Neuronal stem cell (in vitro differentiated cells): Measurements from ENCODE around the gene UNC13A.

Experiments
- DNase-seq: peaks from one replicate; pipeline ENCODE4 v3.0.0-alpha.2; 2013; ENCODE audit warnings: low spot score
- H2AFZ ChIP-seq: one replicate; pipeline ENCODE4 v1.6.1; 2013; ENCODE audit warnings: mild to moderate bottlenecking, low read length, inconsistent platforms
- H2AK5ac ChIP-seq: 2 replicates; pipeline ENCODE4 v1.6.1; 2013; ENCODE audit warnings: low read depth, mild to moderate bottlenecking, inconsistent platforms, low read length, moderate library complexity, mixed read lengths
- H2BK120ac ChIP-seq: 2 replicates; pipeline ENCODE4 v1.6.1; 2013; ENCODE audit warnings: low read depth, mild to moderate bottlenecking, inconsistent platforms, low read length, moderate library complexity, mixed read lengths
- H2BK12ac ChIP-seq: one replicate; pipeline ENCODE4 v1.6.1; 2013; ENCODE audit warnings: low read length, inconsistent platforms
- H2BK15ac ChIP-seq: 2 replicates; pipeline ENCODE4 v1.6.1; 2013; ENCODE audit warnings: mild to moderate bottlenecking, low read length, inconsistent platforms, mixed read lengths
- H2BK5ac ChIP-seq: one replicate; pipeline ENCODE4 v1.6.1; 2013; ENCODE audit warnings: inconsistent platforms, mild to moderate bottlenecking, low read length, moderate library complexity
- H3K14ac ChIP-seq: one replicate; pipeline ENCODE4 v1.6.1; 2013; ENCODE audit warnings: low read length, inconsistent platforms
- H3K18ac ChIP-seq: 2 replicates; pipeline ENCODE4 v1.6.1; 2013; ENCODE audit warnings: low read length, inconsistent platforms
- H3K23ac ChIP-seq: 2 replicates; pipeline ENCODE4 v1.6.1; 2013; ENCODE audit warnings: low read depth, mild to moderate bottlenecking, mixed read lengths, low read length, inconsistent platforms; ENCODE audit not compliant: poor library complexity
- H3K27ac ChIP-seq: replicated peaks from 3 replicates; pipeline ENCODE4 v1.5.1; 2013; ENCODE audit warnings: low read length, inconsistent platforms
- H3K27me3 ChIP-seq, 3 experiments: 2 replicates each; pipeline ENCODE4 v1.6.1; 2013; ENCODE audit warnings: low read length in 3 of 3, mild to moderate bottlenecking in 2 of 3, inconsistent platforms in 1 of 3, low read depth in 1 of 3, mixed read lengths in 1 of 3, moderate library complexity in 1 of 3; ENCODE audit not compliant: control insufficient read depth in 3 of 3, insufficient read depth in 3 of 3
- H3K36me3 ChIP-seq, 2 donors: replicated peaks in 1 of 2; 2 replicates each; pipeline ENCODE4 v1.6.1; 2013; ENCODE audit warnings: low read length in 2 of 2; ENCODE audit not compliant: control insufficient read depth in 2 of 2, insufficient read depth in 2 of 2
- H3K4ac ChIP-seq: 2 replicates; pipeline ENCODE4 v1.6.1; 2013; ENCODE audit warnings: inconsistent platforms, mild to moderate bottlenecking, low read length, moderate library complexity
- H3K4me1 ChIP-seq, 2 donors: 1 replicate in 1 of 2; 2 replicates in 1 of 2; pipeline ENCODE4 v1.6.1; 2013; ENCODE audit warnings: low read length in 2 of 2, low read depth in 1 of 2; ENCODE audit not compliant: control insufficient read depth in 2 of 2, insufficient read depth in 1 of 2
- H3K4me2 ChIP-seq: one replicate; pipeline ENCODE4 v1.6.1; 2013; ENCODE audit warnings: mild to moderate bottlenecking, low read length, inconsistent platforms; ENCODE audit not compliant: insufficient read depth, poor library complexity, severe bottlenecking
- H3K4me3 ChIP-seq, 2 donors: 2 replicates each; pipeline ENCODE4 v1.5.1; 2013; ENCODE audit warnings: low read length in 2 of 2, mild to moderate bottlenecking in 2 of 2, inconsistent platforms in 1 of 2, moderate library complexity in 1 of 2
- H3K79me1 ChIP-seq: one replicate; pipeline ENCODE4 v1.6.1; 2013; ENCODE audit warnings: low read depth, mild to moderate bottlenecking, inconsistent platforms, low read length, moderate library complexity
- H3K9ac ChIP-seq: one replicate; pipeline ENCODE4 v1.6.1; 2013; ENCODE audit warnings: mild to moderate bottlenecking, low read depth, low read length, inconsistent platforms; ENCODE audit not compliant: poor library complexity
- H3K9me3 ChIP-seq, 2 donors: replicated peaks in 1 of 2; 2 replicates each; pipeline versions ENCODE3 to v1.6.1; 2013; ENCODE audit warnings: low read length in 2 of 2, mild to moderate bottlenecking in 2 of 2, inconsistent platforms in 1 of 2, low read depth in 1 of 2, mixed read lengths in 1 of 2, moderate library complexity in 1 of 2; ENCODE audit not compliant: control insufficient read depth in 2 of 2, insufficient read depth in 1 of 2
- H4K8ac ChIP-seq: one replicate; pipeline ENCODE4 v1.6.1; 2013; ENCODE audit warnings: low read depth, mild to moderate bottlenecking, inconsistent platforms, low read length, moderate library complexity
- H4K91ac ChIP-seq: one replicate; pipeline ENCODE4 v1.6.1; 2013; ENCODE audit warnings: low read length, low read depth, mild to moderate bottlenecking, inconsistent platforms; ENCODE audit not compliant: poor library complexity
- WGBS, 2 donors: extraction: QIAGEN DNeasy Blood & Tissue Kit; methylation state at CpG; one replicate each; pipeline ENCODE4 v1.1.7; 2013; ENCODE audit warnings: missing lambda C conversion rate in 2 of 2, mixed read lengths in 1 of 2; ENCODE audit not compliant: insufficient read length in 2 of 2, insufficient replicate concordance in 1 of 2; ENCODE audit errors: extremely low coverage in 2 of 2; 5-methylcytosine and 5-hydroxymethylcytosine counted together

Gene UNC13A

DNA sequence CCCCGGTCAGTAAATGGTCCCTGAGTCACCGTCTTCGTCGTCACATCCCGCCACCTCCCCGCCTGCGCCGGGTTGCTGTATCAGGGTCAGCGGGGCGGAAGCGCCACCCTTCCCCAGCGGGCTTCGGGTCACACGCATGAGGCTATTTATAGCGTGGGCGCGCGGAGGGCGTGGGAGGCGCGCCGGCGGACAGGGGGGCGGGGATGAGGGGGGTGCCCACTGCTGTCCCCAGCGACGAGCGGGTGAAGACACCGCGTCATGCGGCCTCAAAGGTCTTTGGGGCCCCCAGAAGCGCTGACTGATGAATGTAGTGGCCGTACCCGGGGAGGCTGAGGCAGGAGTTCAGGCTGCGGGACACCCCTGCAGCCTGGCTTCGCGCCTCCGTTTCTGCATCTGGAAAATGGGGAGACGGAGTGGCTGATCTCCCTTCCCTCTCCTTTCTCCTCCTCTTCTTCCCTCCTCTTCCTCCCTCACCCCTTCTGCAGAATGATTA lies 7.9 kb downstream of the UNC13A start:
- no peak overlapping the region for H2AK5ac ChIP-seq
- H2BK12ac ChIP-seq = no peak overlapping the region
- H2BK5ac ChIP-seq = no peak overlapping the region
- H3K27me3 ChIP-seq = peaks cover 0 to 13% (median 0%) of the 10 kb centered on the region in 3 experiments
- H4K91ac ChIP-seq = no peak overlapping the region
- no CpG with 5 or more reads among the region's 38 CpGs for WGBS, 2 donors
- no peak for DNase-seq
- peaks cover 5 to 10% of the 10 kb centered on the region in 2 donors for H3K4me1 ChIP-seq
- H3K9ac ChIP-seq = peak overlapping the region; percentile 56
- peak overlapping the region; percentile 6 for H3K23ac ChIP-seq
- peak overlapping the region; percentile 78 for H4K8ac ChIP-seq
- H3K4me3 ChIP-seq = peak overlapping the region; percentile 24 to 64
- peak overlapping the region; percentile 91 for H2AFZ ChIP-seq
- H3K79me1 ChIP-seq = no peaks in the 10 kb centered on the region
- H2BK15ac ChIP-seq = no peak overlapping the region
- H3K36me3 ChIP-seq = no peaks in the 10 kb centered on the region
- H3K27ac ChIP-seq = no peak overlapping the region
- no peaks in the 10 kb centered on the region for H3K9me3 ChIP-seq
- H3K4ac ChIP-seq = no peak overlapping the region
- H3K18ac ChIP-seq = peak overlapping the region; percentile 68
- no peak overlapping the region for H2BK120ac ChIP-seq
- peak overlapping the region; percentile 71 for H3K4me2 ChIP-seq
- no peak overlapping the region for H3K14ac ChIP-seq

DNA sequence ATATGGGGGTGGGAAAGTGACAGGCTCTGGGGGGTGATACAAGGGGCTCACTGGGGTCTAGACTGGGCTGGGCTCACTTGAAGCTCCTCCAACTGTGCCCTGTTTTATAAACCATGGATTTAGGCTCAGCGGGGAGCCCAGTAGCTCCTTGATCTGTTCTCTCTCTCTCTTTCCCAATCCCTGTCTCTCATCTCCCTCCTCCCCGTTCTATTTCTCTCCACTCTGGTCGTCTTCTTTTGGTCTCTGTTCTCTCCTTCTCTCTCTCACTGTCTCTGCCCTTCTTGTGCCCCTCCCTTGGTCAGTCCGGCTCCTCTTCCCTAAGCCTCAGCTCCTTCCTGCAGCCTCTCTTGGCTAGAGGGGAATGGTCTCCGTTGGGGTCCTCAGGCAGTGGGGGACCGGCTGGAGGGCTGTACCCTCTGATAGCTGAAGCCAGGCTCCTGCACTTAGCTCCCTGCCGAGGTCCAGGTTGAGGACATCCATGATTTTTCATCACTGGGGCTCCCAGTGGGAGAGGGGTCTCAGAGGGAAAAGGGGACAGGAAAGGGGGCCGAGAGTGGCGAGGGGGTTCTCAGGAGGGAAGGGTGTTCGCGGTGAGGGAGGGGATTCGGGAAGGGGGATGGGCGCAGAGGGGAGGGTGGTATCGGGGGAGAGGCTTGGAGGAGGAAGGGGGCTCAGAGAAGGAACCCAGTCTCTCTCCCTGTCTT lies 8.5 kb downstream of the UNC13A start:
- Histone ChIP-seq H2BK5ac (no peak overlapping the region), H2BK120ac (no peak overlapping the region), H4K91ac (no peak overlapping the region), H3K79me1 (no peaks in the 10 kb centered on the region), H3K27ac (no peak overlapping the region), H3K4me2 (peak overlapping the region; percentile 71), H3K23ac (peak overlapping the region; percentile 6), H2AK5ac (no peak overlapping the region), H2AFZ (peak overlapping the region; percentile 91), H3K36me3 (no peaks in the 10 kb centered on the region), H2BK15ac (no peak overlapping the region), H3K9ac (peak overlapping the region; percentile 56), H3K18ac (peak overlapping the region; percentile 68), H3K14ac (no peak overlapping the region), H4K8ac (no peak overlapping the region), H3K9me3 (no peaks in the 10 kb centered on the region), H3K4me3 (peak overlapping the region in 1 of 2 donors; percentile 24), H3K4me1 (peaks cover 5 to 10% of the 10 kb centered on the region in 2 donors), H2BK12ac (no peak overlapping the region), H3K27me3 (peaks cover 0 to 13% (median 0%) of the 10 kb centered on the region in 3 experiments), H3K4ac (no peak overlapping the region)
- no CpG with 5 or more reads among the region's 14 CpGs for WGBS, 2 donors
- DNase-seq = no peak

DNA sequence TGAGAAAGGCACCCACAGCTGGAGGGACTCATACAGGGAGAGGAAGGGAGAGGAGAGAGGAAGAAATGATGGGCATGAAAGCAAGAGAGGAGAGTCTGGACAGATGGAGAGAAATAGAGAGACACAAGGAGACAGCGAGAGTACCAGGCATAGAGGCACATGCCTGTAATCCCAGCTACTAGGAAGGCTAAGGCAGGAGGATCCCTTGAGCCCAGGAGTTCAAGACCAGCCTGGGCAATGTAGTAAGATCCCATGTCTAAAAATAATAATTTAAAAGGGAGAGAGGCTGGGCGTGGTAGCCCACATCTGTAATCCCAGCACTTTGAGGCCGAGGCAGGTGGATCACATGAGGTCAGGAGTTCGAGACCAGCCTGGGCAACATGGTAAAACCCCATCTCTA lies 9.3 kb downstream of the UNC13A start:
- Histone ChIP-seq H3K4me1 (peaks cover 5 to 10% of the 10 kb centered on the region in 2 donors), H3K14ac (no peak overlapping the region), H3K36me3 (no peaks in the 10 kb centered on the region), H2AK5ac (no peak overlapping the region), H3K18ac (no peak overlapping the region), H3K27ac (no peak overlapping the region), H2BK15ac (no peak overlapping the region), H4K91ac (no peak overlapping the region), H4K8ac (no peak overlapping the region), H3K9me3 (no peaks in the 10 kb centered on the region), H3K9ac (no peak overlapping the region), H3K4me2 (no peak overlapping the region), H2AFZ (no peak overlapping the region), H2BK120ac (no peak overlapping the region), H2BK12ac (no peak overlapping the region), H3K23ac (no peak overlapping the region), H2BK5ac (no peak overlapping the region), H3K4ac (no peak overlapping the region), H3K4me3 (no peak overlapping the region), H3K27me3 (peaks cover 0 to 13% (median 0%) of the 10 kb centered on the region in 3 experiments), H3K79me1 (no peaks in the 10 kb centered on the region)
- no peak for DNase-seq
- WGBS, 2 donors = no CpG with 5 or more reads among the region's 4 CpGs

DNA sequence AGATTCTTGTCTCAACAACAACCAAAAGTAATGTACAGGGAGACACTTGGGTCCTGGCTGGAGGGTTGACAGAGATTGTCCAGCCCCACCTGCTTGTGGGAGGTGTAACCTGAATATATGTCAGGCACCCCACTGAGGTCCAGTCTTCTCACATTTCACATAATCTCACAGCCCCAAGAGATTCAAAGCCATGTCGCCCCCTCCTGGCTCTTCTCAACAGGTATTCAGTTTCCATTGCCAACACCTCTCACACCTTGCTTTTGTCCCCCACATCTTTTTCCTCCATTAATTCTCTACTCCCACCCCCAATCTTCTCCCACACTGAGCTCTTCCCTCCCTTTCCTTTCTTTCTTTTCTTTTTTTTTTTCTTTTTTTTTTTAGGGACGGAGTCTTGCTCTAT lies 11.2 kb downstream of the UNC13A start:
- Histone ChIP-seq H2BK12ac (no peak overlapping the region), H2BK120ac (no peak overlapping the region), H3K27me3 (peaks cover 0 to 13% (median 0%) of the 10 kb centered on the region in 3 experiments), H3K79me1 (no peaks in the 10 kb centered on the region), H3K36me3 (peaks cover 1 to 3% of the 10 kb centered on the region in 2 donors), H3K4me1 (peaks cover 5 to 10% of the 10 kb centered on the region in 2 donors), H3K9ac (no peak overlapping the region), H3K18ac (no peak overlapping the region), H3K4ac (no peak overlapping the region), H4K8ac (peak overlapping the region; percentile 57), H2AK5ac (no peak overlapping the region), H3K14ac (no peak overlapping the region), H3K27ac (no peak overlapping the region), H2BK15ac (no peak overlapping the region), H4K91ac (no peak overlapping the region), H2AFZ (no peak overlapping the region), H3K4me3 (no peak overlapping the region), H3K9me3 (no peaks in the 10 kb centered on the region), H3K23ac (no peak overlapping the region), H3K4me2 (no peak overlapping the region), H2BK5ac (no peak overlapping the region)
- no CpG with 5 or more reads among the region's 2 CpGs for WGBS, 2 donors
- no peak for DNase-seq
